WTC11 (cell line): Measurements from ENCODE around the gene TMEM178B.

Source experiments
- CREB1 ChIP-seq: sonication (generic); formaldehyde crosslinking; IDR thresholded peaks from 2 replicates; pipeline ENCODE4 v1.8.0; 2023; ENCODE audit warnings: mild to moderate bottlenecking, missing genetic modification reagents
- FOXJ3 ChIP-seq: sonication (generic); formaldehyde crosslinking; IDR thresholded peaks from 2 replicates; pipeline ENCODE4 v1.9.0; 2021; ENCODE audit warnings: missing genetic modification reagents, mild to moderate bottlenecking, borderline replicate concordance
- SMAD3 ChIP-seq: sonication (generic); formaldehyde crosslinking; IDR thresholded peaks from 2 replicates; pipeline ENCODE4 v1.8.0; 2022; ENCODE audit warnings: missing genetic modification reagents, mild to moderate bottlenecking, borderline replicate concordance
- ZNF263 ChIP-seq: sonication (generic); formaldehyde crosslinking; IDR thresholded peaks from 2 replicates; pipeline ENCODE4 v1.8.1; 2022; ENCODE audit warnings: low read depth, mild to moderate bottlenecking, moderate library complexity, missing genetic modification reagents
- ZNF396 ChIP-seq: fragments of 250-450 bp; sonication (Bioruptor Pico); IDR thresholded peaks from 2 replicates; pipeline ENCODE4 v1.8.0; 2021; ENCODE audit warnings: mild to moderate bottlenecking, moderate library complexity, borderline replicate concordance
- TF ChIP-seq, protein P1 (sequence below): sonication (generic); formaldehyde crosslinking; IDR thresholded peaks from 2 replicates; pipeline ENCODE4 v1.8.1; 2022; ENCODE audit warnings: low read depth, missing genetic modification reagents, borderline replicate concordance
- TF ChIP-seq, protein P2 (sequence below): fragments of 250-450 bp; sonication (Bioruptor Pico); IDR thresholded peaks from 2 replicates; pipeline ENCODE4 v2.1.2; 2022; ENCODE audit warnings: mild to moderate bottlenecking, moderate library complexity
- TF ChIP-seq, protein P3 (sequence below): fragments of 200-600 bp; IDR thresholded peaks from 2 replicates; pipeline ENCODE4 v1.8.0; 2022; ENCODE audit warnings: antibody characterized with exemption
- TF ChIP-seq, protein P4 (sequence below): sonication (generic); formaldehyde crosslinking; IDR thresholded peaks from 2 replicates; pipeline ENCODE4 v1.8.0; 2023; ENCODE audit warnings: missing genetic modification reagents
- TF ChIP-seq, protein P5 (sequence below): sonication (generic); formaldehyde crosslinking; IDR thresholded peaks from 2 replicates; pipeline ENCODE4 v1.8.0; 2022; ENCODE audit warnings: mild to moderate bottlenecking, missing genetic modification reagents
- TF ChIP-seq, protein P6 (sequence below): sonication (generic); formaldehyde crosslinking; IDR thresholded peaks from 2 replicates; pipeline ENCODE4 v1.8.1; 2023; ENCODE audit warnings: mild to moderate bottlenecking, moderate library complexity, missing genetic modification reagents

DNA sequence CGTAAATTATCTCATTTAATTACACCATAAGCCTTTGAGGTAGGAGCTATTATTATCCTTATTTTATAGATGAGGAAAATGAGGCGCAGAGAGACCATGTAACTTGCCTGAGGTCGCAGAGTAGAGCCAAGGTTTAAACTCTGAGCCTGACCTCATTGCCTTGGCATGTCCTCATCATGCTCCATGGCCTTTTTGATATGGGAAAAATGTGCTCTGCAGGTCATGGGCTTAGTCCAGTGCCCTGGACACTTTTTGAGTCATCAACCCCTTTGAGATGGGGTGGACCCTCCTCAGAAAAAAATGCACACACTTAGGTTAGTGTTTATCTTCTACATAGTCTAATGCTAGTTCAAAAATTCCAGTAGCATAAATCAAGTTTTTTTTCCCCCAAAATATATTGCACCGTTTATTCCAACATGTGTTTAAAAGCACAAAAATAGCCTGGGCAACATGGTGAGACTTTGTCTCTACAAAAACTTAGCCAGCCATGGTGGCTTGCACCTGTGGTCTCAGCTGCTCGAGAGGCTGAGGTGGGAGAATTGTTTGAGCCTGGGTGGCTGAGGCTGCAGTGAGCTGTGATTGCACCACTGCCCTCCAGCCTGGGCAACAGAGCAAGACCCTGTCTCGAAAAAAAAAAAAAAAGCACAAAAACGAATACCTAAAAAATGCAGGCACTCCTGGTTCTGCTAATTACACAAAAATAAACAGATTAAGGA lies 28.6 kb upstream of the TMEM178B start:
- TF ChIP-seq, protein P1, sequence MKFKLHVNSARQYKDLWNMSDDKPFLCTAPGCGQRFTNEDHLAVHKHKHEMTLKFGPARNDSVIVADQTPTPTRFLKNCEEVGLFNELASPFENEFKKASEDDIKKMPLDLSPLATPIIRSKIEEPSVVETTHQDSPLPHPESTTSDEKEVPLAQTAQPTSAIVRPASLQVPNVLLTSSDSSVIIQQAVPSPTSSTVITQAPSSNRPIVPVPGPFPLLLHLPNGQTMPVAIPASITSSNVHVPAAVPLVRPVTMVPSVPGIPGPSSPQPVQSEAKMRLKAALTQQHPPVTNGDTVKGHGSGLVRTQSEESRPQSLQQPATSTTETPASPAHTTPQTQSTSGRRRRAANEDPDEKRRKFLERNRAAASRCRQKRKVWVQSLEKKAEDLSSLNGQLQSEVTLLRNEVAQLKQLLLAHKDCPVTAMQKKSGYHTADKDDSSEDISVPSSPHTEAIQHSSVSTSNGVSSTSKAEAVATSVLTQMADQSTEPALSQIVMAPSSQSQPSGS (CRISPR knock-in tag) = no peak
- TF ChIP-seq, protein P2, sequence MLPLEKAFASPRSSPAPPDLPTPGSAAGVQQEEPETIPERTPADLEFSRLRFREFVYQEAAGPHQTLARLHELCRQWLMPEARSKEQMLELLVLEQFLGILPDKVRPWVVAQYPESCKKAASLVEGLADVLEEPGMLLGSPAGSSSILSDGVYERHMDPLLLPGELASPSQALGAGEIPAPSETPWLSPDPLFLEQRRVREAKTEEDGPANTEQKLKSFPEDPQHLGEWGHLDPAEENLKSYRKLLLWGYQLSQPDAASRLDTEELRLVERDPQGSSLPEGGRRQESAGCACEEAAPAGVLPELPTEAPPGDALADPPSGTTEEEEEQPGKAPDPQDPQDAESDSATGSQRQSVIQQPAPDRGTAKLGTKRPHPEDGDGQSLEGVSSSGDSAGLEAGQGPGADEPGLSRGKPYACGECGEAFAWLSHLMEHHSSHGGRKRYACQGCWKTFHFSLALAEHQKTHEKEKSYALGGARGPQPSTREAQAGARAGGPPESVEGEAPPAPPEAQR (CRISPR knock-in tag) = no peak
- TF ChIP-seq SMAD3 = no peak
- TF ChIP-seq ZNF396 = no peak
- TF ChIP-seq, protein P3, sequence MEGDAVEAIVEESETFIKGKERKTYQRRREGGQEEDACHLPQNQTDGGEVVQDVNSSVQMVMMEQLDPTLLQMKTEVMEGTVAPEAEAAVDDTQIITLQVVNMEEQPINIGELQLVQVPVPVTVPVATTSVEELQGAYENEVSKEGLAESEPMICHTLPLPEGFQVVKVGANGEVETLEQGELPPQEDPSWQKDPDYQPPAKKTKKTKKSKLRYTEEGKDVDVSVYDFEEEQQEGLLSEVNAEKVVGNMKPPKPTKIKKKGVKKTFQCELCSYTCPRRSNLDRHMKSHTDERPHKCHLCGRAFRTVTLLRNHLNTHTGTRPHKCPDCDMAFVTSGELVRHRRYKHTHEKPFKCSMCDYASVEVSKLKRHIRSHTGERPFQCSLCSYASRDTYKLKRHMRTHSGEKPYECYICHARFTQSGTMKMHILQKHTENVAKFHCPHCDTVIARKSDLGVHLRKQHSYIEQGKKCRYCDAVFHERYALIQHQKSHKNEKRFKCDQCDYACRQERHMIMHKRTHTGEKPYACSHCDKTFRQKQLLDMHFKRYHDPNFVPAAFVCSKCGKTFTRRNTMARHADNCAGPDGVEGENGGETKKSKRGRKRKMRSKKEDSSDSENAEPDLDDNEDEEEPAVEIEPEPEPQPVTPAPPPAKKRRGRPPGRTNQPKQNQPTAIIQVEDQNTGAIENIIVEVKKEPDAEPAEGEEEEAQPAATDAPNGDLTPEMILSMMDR = no peak
- TF ChIP-seq, protein P4, sequence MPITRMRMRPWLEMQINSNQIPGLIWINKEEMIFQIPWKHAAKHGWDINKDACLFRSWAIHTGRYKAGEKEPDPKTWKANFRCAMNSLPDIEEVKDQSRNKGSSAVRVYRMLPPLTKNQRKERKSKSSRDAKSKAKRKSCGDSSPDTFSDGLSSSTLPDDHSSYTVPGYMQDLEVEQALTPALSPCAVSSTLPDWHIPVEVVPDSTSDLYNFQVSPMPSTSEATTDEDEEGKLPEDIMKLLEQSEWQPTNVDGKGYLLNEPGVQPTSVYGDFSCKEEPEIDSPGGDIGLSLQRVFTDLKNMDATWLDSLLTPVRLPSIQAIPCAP = no peak
- TF ChIP-seq ZNF263 = no peak
- TF ChIP-seq CREB1 = no peak
- TF ChIP-seq FOXJ3 (CRISPR knock-in tag) = no peak
- TF ChIP-seq, protein P5, sequence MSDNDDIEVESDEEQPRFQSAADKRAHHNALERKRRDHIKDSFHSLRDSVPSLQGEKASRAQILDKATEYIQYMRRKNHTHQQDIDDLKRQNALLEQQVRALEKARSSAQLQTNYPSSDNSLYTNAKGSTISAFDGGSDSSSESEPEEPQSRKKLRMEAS (CRISPR knock-in tag) = no peak
- TF ChIP-seq, protein P6, sequence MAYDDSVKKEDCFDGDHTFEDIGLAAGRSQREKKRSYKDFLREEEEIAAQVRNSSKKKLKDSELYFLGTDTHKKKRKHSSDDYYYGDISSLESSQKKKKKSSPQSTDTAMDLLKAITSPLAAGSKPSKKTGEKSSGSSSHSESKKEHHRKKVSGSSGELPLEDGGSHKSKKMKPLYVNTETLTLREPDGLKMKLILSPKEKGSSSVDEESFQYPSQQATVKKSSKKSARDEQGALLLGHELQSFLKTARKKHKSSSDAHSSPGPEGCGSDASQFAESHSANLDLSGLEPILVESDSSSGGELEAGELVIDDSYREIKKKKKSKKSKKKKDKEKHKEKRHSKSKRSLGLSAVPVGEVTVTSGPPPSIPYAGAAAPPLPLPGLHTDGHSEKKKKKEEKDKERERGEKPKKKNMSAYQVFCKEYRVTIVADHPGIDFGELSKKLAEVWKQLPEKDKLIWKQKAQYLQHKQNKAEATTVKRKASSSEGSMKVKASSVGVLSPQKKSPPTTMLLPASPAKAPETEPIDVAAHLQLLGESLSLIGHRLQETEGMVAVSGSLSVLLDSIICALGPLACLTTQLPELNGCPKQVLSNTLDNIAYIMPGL (CRISPR knock-in tag) = no peak
